ENCODE results near the gene ITPR1.

ITPR1 gene

DNA sequence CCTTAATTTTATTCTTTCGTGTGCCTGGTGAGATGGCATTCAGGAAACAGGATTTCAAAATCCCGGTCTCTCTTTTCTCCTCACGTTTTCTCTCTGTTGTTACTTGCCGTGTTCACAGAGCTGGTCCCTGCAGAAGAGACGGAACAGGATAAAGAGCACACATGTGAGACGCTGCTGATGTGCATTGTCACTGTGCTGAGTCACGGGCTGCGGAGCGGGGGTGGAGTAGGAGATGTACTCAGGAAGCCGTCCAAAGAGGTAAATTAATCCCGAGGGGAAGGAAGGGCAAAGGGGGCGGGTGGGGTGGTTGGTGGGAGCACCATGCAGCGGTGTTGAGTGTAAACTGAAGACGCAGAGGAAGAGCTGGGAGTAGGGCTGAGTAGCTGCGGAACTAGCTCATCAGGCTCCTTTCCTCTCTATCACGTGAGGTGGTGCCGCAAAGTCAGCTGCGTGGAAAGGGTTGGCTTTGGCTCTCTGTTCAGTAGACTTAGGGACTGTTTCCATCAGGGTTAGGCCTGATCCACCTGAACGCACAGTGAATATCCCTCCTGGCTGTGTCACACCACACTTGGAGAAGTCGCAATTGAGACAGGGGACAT, 321.3 kb downstream of the ITPR1 start:
- DNase-seq (ENCODE audit: low read depth) = no peak

DNA sequence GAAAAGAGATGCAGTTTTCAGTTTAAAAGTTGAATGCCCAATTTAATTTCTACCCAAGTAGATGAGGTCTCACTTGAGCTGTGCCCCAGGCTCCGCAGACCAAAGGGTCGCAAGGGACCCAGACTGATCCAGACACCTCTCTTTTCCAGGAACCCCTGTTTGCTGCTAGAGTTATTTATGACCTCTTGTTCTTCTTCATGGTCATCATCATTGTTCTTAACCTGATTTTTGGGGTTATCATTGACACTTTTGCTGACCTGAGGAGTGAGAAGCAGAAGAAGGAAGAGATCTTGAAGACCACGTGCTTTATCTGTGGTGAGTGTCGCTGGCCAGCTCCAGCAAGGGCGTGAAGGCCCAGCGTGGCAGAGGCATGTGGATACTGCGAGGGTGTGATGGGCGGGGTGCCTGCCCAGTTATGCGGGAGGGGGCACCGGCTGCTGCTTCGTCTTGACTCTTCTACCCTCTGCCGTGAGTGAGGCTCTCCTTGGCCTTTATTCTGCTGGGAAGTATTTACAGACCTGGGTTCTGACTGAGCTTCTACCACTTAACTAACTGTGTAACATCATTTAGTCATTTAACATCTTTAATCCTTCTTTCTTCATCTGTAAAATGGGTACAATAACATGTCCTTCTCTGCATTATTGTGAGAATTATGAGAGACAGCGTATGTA, 321.9 kb downstream of the ITPR1 start:
- DNase-seq (ENCODE audit: low read depth) = no peak

DNA sequence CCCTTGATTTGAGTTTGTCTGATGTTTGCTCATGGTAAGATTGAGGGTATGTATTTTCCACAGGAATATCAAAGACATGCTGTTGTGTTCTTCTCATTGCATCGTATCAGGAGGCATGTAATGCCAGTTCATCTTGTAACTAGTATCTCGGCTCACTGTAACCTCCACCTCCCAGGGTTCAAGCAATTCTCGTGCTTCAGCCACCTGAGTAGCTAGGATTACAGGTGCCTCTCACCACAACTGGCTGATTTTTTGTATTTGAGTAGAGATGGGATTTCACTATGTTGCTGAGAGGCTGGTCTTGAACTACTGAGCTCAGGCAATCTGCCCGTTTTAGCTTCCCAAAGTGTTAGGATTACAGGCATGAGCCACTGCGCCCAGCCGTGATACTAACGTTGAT, 323.2 kb downstream of the ITPR1 start:
- DNase-seq (ENCODE audit: low read depth) = no peak

DNA sequence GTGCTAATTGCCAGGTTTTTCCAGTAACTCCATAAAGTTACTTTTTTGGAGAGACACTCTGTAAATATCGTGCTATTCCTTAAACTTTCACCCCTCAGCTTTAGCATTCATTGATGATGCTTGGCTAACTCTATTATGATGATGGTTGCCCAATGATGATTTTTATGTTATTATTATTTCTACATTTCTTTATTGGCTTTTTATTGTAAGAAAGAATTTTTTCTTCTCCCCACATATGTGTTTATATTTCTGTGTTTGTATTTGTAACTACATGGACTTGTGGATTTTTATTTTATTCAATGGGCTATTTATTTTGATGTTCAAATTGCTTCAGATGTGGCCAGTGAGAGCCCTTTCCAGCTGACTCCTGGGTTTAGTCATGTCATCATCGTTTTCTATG, 323.6 kb downstream of the ITPR1 start:
- no peak for DNase-seq (ENCODE audit: low read depth)

DNA sequence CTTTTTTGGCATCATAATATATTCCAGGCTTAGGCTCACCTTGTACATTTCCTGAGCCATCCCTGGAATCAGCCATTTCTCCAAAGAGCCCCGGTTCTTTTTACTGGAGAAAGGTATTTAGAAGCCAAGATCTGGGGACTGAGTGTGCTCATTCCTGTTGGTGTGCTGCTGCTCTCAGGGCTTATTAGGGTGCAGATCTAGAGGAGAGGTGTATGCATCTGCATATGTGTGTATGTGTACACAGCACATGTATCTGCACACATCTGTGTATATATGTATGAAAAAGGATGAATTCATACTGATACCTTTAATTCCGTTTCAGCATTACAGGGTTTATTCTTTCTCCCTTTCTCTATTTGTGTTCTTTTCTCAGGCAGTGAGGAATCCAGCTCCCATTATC, 324.0 kb downstream of the ITPR1 start:
- no peak for DNase-seq (ENCODE audit: low read depth)

DNA sequence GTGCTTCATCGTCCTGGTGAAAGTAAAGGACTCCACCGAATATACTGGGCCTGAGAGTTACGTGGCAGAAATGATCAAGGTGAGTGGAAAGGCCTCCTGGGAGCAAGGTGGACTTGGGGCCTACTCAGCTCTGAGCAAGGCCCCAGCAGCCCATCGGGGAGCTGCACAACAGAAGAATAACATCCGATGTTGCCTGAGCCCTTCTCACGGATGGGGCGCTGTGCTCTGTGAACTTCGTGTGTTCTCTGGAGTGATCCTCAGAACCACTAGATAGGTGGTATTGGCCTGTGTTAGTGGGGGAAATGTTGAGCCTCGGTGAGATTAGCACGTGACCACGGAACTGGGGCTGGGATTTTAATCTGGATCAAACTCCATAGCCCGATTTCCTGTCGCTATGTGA, 325.0 kb downstream of the ITPR1 start:
- DNase-seq (ENCODE audit: low read depth) = no peak

DNA sequence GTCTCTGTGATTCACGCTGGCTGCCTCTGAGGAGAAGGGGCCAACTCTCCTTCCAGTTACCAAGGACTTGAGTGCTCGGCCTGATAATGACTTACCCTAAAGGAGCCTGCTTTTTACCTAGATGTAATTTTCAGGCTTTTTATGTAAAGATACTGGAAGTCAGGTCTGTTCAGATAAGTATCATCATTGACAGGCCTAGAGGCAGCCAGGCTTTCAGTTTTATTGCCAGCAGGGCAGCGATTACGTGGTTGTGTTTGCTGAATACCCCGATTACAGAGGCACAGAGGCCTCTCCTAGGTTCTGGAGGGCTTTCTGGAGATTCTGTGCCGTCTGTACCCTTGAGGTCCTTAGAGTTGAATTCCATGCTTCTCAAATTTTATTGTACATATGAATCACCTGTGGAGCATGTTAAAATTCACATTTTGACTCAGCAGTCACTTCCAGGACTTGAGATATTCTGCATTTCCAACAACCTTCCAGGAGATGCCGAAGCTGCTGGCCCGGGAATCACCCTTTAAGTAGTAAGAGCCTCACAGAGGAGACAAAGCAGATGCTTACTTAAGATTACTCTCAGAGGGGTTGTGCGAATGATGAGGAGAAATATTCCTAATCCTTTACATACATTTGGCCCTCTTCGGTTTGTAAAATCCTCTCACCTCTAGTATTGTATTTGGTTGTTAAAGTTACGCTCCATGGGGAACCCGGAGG, 326.0 kb downstream of the ITPR1 start:
- DNase-seq (ENCODE audit: low read depth) = no peak

DNA sequence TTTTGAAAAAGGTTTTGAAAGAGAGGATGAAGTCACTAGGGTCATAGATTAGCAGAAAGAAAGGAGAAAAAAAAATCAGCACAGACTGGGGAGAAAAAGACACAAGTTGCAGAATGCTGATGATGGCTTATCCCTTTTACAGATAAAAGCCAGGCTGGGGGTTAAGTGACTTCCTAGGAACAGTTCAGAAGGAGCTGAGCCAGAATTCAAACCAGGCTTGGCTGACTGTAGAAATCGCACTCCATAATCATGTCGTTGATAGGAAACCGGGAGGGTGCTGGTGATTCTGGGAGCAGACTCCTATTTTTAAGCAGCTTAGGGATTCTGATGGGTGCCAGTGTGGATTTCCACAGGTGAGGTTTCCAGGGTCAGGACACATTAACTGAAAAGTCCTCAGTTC, 326.6 kb downstream of the ITPR1 start:
- no peak for DNase-seq (ENCODE audit: low read depth)

DNA sequence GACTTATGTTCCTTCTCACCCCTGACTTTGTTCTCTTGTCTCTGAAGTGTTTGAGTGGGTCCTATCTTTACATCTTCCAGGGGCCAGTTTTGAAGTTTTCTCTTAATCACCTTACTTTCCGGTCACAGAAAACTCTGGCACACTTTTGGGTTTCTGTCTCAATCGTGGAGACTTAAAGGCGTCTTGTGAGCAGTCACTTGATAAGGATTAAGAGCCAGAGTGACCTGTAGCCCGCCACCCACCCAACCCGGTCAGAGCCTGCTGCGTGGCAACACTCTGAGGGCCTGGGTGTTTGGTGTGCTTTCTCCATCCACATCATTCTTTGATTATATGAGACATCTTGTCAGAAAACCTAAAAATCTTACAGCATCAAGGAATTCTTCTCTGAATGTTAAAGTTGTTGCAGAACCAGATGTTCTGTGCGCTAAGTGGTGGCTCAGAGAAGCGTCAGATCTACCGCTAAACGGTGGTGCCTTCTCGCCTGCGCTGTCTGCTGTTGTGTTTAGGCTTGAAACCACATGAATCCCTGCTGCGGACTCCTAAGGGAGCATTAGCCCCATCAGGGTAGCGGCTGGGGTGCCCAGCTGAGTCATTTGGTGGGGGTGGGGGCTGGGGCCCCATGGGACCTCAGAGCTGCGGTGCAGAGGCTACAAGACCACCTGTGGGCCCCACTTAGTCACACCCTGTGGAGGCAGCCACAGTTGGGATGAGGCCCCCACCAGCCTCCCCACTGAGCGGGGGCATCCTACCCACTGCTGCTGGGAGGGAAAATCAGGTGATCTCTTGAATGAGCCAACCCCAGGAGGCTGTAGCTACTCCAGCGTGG, 327.4 kb downstream of the ITPR1 start:
- no peak for DNase-seq (ENCODE audit: low read depth)

DNA sequence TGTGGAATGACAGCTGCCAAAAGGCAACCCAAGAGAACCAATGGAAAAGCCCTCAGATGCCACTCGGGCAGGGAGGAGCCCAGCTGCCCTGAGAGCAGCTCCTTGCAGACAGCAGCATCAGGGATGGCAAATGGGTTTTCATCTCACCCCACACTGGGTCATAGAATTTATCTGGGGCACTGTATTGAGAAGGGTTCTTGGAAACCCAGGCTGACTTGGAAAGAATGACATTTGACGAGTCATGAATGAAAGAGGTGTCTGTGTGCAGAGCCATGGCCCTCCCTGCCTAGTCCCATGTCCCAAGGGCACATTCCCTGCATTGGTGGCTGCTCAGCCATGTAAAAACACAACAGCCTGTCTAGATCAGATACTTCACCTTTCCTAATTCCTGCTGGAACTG, 328.2 kb downstream of the ITPR1 start:
- DNase-seq (ENCODE audit: low read depth) = no peak

DNA sequence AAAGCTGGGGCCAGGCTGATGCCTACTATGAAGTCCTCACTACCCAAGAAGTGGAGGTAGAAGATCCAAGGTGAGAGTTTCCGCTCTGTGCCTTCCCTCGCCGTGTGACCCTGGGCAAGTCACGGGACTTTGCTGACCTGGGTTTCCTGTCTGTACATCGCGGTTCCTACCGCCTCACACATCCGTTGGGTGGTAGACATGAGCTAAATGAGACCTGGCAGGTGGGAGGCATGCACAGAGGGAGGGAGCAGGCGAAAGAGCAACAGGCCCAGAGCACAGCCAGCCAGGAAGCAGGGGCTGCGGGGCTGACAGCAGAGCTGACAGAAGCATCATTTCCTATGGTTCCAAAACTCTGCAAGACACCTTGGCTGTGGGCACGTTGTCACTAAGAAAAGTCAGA, 328.8 kb downstream of the ITPR1 start:
- DNase-seq (ENCODE audit: low read depth) = peak; percentile 57

DNA sequence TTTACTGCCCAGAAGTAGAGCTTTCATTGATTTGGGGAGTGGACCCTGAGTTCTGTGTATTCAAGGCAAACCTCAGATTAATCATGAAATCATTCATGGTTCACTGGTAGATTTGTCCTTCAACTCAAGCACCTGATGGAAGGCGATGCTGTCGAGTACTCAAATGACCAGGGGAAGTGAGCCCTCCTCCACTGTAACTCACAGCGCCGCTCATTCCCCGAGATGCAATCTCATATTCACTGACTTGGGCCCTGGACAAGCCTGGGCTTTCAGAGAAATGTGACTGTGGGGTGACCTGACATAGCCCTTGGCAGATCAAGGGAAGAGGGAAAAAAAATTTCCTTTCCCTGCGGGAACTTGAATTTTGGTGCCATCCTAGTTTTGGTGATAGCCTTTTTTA, 329.4 kb downstream of the ITPR1 start:
- DNase-seq (ENCODE audit: low read depth) = no peak

DNA sequence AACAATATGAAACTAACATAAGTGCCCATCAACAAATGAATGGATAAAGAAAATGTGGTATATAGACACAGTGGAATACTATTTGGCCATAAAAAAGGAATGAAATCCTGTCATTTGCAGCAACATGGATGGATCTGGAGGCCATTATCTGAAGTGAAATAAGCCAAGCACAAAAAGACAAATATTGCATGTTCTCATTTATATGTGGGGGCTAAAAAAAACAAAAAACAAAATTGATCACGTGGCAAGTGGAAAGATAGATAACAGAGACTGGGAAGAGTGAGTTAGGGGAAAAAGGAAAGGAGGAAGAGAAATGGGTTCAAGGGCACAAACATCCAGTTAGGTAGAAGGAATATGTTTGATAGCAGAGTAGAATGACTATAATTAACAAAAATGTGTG, 330.2 kb downstream of the ITPR1 start:
- no peak for DNase-seq (ENCODE audit: low read depth)

DNA sequence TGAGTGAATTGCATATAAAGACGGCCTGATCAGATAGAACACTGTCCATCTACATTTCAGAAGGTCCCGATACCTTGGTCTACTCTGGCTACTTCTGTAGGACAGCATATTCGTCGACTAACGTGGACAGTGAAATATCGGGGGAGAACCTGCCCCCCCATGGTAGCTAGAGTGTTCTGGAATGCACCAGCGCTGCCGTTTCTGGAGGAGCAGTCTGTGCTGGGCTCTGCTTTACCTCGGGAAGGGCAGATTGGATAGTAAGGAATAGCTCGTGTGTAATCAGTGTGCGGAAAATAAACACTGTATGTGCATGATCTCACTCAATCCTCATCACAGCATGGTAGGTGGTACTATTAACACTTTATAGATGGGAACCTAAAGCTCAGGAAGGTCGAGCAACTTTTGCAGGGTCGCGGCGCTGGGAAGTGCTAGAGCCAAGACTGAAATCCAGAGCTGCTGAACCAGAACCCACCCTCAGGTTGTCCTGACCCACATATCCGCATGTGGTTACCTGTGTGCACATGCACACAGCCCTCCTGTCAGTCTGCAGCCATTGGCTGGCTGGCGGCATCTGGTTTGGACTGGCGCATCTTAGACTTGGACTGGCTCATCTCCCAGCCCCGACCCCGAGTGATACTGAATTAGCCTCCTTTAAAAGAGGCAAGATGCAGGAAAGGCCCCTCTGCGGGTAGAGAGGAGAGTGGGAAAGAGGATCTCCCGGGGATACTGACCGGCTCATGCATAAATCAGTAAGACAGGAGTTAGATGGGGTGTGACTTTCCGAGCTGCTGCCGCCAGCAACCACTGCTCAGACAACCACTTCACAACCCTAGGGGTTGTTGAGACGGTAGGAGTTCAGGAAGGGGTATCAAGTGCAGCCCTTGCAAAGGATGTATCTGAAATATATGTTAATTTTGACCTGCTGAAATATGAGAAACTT, 331.1 kb downstream of the ITPR1 start:
- DNase-seq (ENCODE audit: low read depth) = no peak

DNA sequence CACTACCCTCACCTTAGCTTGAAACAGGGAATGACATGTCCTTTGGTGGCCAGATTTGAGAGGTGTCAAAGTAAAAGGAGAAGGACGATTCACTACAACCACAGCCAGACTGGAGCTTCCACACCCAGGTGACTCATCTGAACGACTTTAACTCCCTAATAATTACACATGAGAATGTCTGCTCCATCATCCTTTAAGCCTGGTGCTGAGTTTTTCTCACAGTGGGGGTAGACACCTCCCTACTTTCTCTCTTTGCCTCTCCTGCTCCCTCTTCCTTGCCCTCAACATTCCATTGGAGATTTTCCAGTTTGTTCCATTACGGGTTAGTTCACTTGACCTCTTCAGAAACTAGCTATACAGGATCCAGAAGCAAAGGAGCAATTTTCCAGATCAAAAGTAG, 331.8 kb downstream of the ITPR1 start:
- DNase-seq (ENCODE audit: low read depth) = no peak

DNA sequence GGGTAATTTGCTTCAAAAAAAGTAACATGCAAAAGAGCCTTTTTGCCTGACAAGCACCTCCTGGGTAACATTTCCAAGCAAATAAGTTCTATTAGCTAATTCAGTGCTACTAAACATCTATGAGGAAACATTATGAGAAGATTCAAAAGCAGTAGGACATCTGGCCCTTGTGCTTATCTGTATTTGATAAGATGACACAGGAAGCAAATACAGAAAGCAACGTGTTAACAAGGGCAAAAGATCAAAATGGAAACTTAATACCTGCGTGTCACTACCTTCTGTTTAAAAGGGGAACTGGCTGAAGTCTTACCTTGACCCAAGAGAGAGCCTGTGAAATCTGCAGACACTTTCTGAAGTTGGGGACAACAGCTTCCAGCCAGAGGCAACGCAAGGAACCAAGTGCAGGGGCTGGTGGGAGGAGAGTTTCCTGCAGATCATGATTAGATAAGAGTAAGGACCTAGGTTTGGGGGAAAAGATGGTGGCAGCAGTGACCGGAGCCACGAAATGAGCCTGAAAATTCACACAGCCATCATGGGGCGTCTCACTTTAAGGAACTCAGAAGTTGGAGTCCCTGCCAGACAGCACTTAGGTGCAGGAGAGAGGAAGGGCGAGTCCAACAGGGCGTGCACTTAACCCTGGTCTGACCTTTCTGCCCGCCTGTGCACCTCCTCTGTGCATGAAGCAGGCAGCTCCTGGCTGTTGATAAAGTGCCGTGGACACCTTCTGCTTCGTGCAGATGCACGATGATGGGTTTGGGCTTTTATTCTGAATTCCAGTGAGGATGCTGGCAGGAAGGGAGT, 332.5 kb downstream of the ITPR1 start:
- no peak for DNase-seq (ENCODE audit: low read depth)

DNA sequence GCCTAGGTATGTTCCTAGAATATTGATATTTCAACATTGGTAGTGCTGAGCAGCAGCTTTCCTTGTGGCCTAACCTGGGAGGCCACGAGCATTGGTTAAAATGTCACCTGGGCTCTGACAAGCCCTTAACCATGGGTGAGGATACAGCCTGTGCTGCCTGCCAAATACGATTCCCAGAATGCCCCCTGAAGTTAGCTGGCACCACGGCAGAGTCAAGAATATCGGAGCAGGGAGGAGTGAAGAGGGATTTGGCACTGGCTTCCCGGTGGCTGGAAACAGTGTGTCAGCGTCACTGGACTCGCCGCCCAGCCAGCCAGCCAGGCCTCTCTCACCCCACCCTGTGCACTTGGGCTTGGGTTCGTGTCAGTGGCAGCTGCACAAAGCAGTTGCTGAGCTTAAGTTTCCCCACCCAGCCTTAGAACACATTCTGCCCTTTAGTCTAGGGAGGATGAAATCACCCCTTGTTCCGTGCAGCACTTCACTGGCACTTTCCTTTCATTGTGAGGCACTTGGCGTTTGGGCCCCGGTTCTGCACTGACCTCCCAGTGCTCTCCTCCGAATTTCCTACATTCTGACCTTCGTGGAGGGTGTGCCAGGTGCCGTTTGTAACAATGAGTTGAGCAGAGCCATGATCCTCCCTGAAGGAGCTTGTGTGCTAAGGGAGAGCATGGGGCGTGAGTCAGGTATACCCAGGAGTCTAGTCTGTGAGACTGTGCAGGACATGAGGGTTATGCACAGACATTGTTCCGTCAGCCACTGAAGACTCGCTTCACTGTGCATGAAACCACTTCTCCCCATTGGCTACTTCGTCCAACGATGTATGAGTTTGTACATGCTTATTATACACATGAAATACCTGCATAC, 333.3 kb downstream of the ITPR1 start:
- no peak for DNase-seq (ENCODE audit: low read depth)

DNA sequence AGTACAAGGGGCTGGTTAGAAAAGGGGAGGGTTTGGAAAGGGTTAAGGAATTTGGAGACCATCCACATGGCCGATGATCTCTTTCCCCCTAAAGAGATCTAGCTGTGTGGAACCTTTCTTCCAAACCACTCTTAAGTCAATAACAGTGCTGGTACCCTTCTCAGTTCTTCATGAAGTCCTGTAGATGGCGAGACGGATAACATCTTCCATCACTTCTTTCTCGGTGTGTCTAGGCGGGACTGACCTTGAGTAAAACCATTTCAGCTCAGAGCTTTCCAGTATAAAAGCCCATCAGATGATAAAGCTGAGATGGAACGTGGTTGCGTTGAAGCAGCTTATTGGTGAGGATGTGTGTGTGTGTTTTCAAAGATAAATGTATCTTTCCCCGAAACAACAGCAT, 334.6 kb downstream of the ITPR1 start:
- DNase-seq (ENCODE audit: low read depth) = no peak

DNA sequence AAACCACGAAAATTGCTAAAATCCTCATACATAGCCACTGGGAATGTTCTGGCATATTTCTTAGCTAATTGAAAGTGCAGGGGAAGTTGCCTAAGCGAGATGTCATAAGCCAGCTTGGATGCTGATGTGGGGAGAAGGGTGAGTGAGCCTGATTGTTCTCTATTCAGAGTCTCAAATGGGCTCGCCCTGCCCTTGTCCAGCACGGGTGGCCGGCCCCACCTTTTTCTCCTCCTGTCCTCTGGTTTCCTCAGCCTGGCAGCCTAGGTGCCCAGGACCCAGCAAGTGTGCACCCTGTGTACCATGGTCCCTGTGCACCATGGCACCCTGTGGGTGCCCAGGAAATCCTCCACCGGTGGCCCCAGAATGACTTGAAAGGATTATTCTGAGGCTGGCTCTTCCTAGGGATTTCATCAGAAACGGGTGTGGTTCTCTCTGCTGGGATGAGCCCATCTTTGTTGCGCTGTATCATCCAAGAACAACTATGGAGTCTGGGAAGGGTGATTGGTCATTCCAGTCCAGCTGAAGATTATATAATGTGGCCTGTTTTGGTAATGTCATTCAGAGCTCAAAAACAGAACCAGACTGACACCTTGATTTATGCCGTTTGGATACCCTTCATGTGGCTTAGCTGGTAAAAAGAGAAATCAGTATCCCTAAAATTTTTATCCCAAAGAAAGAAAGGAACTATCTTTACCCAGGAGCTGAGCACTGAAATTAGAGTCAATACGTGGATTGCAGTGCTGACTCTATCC, 335.3 kb downstream of the ITPR1 start:
- no peak for DNase-seq (ENCODE audit: low read depth)
